GM18502 (cell line): ENCODE data around the gene NDUFAF3.
A peak's percentile ranks its signal among the peaks of the same experiment; 100 is the strongest.

Experiments used
- ATAC-seq: cut with Tn5 transposase; IDR thresholded peaks from one replicate; pipeline ENCODE4 v1.9.1; 2021; ENCODE audit warnings: mild to moderate bottlenecking; ENCODE audit not compliant: unreplicated experiment, poor library complexity

NDUFAF3 gene

GRCh38 chr3:49016414-49017228 is 5.3 kb upstream of the NDUFAF3 start:
- no peak for ATAC-seq

GRCh38 chr3:49017229-49017970 is 4.5 kb upstream of the NDUFAF3 start:
- ATAC-seq, result no peak

DNA sequence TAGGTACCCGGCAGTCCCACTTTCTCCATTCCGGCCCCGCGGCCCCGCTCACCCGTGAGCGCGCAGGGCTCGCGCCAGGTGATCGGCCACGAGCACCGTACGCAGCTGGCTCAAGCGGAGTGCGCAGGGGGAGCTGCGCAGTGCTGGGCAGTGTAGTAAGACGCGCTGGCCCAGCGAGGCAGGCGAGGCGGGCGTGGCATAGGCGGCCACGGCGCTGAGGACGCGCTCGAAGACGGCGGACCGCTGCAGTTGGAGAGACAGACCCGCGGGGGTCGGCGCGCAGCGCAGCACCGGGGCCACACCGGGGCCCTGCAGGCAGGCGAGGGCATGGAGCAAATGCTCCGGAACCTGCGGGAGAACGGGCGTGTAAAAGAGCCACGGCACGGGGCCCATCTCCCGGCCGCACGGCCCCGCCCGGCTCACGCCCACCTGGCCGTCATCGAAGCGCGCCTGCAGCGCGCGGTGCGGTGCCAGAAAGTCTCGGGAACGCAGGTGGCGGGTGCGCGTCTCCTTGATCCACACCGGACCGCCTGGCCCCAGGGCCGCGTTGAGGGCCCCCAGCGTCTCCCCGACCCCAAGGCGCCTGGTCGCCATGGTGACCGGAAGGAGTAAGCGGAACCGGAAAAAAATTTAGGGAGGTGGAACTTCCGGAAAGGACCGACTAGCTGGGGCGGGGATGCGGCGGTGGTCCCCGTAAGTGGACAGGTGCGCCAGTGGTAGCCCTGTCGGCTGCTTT is 3.8 kb upstream of the NDUFAF3 start, which contains the start of gene DALRD3:
DALRD3 (minus strand) TSS at position 610 of the 736 bp plus-strand sequence; CDS start at position 594, 16 bp downstream.
- ATAC-seq, result no peak

- no peak for ATAC-seq
Observed at GRCh38 chr3:49018707-49019006, 3.3 kb upstream of the NDUFAF3 start.

DNA sequence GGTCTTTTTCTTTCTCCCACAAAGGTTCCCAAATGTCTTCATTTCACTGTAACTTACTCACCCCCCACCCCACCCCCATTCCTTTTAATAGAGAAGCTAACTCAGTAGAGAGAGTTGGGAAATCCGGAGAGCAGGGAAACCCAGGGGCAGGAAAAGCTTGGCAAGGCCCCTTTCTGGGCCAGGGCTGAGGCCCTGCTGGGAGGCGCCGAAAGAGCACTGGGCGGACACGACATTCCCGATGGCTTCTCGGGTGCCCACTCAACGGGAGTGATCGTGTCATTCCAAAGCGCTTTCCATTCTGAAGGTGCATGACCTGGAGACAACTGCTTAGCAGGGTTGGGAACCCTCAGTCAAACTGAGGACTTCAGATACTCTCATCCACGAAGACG is 2.0 kb upstream of the NDUFAF3 start:
- no peak for ATAC-seq

DNA sequence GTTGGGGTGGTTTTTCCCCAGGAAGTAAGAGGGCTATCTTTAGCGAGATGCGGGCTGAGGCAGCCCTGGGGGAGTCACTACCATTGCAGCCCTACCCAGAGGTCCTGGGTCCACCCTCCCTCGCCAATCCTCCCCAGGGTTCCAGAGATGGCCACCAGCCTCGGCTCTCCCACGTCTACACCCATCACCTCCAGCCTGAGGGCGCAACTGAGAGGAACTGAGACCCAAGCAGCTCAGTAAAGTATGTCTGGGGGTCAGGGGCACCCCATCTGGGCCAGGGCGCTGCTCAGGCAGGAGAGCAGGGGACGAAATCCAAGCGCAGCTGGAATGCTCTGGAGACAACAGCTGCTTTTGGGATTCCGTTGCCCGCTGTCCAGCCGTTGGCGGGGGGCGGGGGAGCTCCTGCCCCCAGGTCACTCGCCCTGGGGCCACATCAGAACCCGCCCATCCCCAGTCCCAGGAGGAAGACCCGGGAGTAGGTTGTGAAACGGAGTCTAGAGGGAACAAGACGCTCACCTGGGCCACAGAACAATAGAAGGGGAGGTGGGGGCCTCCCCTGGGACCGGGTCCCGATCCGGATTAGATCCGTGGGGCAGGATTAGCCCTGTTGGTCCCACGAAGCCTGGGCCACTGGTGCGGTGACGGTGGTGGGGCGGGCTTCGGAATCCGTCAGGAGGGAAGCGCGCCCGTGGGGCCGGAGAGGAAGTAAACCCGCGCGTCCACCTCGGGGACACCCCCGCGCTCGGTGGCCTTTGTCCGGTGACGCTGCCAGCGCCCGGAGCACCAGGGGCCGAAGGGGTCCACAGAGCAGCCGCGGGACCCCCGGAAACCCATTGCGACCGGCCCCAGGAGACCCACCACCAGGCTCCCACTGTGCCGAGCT is 1.4 kb upstream of the NDUFAF3 start:
- peak; percentile 4 for ATAC-seq

GRCh38 chr3:49021213-49021812 is 608 bp upstream of the NDUFAF3 start:
- ATAC-seq, result peak; percentile 63

GRCh38 chr3:49022688-49023171 is 809 bp downstream of the NDUFAF3 start:
- ATAC-seq, result no peak

- ATAC-seq, result no peak
Observed at GRCh38 chr3:49023775-49024174, 1.9 kb downstream of the NDUFAF3 start.

DNA sequence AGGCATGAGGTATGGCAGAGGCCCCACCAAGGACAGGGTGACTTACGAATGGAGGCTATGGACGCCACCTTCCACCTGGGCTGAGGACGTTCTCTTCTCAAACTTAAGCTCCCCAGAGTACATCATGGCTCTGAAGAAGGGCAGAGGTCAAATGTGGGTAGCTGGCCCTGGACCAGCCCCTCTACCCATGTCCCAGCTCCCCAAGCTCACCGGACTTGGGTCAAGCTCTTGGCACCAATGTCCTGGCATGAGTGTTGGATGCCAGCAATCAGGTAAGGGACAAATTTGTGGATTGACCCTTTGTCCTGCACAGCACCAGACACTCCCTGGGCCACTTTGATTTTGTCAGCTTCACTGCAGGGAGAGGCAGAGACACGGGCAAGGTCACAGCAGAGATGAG is 2.5 kb downstream of the NDUFAF3 start:
- no peak for ATAC-seq

DNA sequence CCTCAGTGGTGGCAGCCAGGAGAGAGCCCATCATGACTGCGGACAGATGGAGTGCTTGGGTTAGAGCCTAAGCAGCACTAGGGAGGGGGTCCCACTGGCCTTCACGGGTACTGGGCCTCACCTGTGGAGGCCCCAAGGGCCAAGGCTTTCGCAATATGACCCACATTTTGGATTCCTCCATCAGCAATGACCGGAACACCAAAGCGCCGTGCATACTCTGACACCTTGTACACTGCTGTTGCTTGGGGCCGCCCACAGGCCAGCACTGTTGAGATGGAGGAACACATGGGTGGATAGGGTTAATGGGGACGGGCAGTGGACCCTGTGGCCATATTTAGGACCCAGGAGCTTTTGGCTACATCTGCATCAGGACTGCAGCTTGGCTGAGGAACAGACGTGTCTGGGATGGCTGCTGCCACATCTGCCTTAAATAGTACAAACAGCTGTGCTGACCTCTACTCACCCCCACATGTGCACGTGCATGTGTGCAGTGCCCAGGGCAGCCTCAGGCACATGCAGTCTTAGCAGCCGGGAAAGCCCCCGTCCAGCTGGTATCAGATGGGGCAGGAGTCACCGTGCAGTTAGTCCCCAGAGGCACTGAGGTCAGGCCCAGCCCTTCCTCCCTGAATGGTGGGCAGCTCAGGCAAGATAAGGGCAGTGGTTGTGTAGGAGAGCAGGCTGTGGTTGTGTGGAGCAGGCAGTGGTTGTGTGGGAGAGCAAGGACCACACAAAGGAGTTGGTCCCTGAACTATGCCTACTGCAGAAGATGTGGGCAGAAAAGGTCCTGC is 3.3 kb downstream of the NDUFAF3 start:
- ATAC-seq, result no peak

GRCh38 chr3:49025793-49026520 is 4.0 kb downstream of the NDUFAF3 start:
- ATAC-seq, result no peak

DNA sequence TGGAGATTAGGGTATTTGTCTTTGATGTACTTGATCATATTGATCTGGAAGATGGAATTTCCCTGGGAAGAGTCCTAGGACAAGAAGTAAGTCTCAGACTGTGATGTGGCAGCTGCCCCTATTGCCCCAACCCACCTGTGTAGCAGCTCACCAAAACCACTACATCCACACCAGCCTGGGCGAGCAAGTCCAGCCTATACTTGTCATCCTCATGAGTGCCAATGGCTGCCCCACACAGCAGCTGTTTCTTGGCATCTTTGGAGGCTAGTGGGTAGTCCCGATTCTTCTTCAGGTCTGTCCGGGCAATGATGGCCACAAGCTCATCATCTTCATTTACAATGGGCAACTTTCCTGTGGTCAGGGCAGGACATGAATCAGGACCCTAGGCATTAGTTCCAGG is 4.6 kb downstream of the NDUFAF3 start:
- ATAC-seq, result no peak

GRCh38 chr3:49027634-49028033 is 5.7 kb downstream of the NDUFAF3 start:
- no peak for ATAC-seq

DNA sequence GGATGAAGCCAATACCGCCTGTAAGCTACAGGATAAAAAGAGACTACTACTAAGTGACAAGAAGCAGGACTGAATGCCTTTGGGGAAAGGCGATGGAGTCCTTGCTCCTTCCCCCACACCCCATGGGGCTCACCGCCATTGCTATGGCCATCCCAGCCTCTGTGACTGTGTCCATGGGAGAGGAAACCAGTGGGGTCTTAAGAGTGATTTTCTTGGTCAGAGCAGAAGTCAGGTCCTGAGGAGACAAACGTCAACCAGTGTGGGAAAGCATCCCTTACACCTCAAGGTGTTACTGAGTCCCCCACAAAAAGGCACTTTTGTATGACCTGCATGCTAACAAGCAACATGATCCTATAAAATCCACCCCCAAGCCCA is 6.4 kb downstream of the NDUFAF3 start:
- ATAC-seq, result no peak

- peak; percentile 89 for ATAC-seq
Observed at GRCh38 chr3:49028673-49029562, 7.0 kb downstream of the NDUFAF3 start, which contains the start of gene IMPDH2. TSS of gene IMPDH2 (minus strand) at chr3:49029398. CDS start at chr3:49029350, 48 bp downstream.

GRCh38 chr3:49029563-49029884 is 7.6 kb downstream of the NDUFAF3 start:
- no peak for ATAC-seq
